RWPE2 (cell line): ENCODE results near the gene EFHC2.
"Not testable (repeated sequence)": the region's sequence is repeated elsewhere in the genome, so short reads cannot be mapped to it uniquely, and the experiment has no call there.

Experiments used
- ATAC-seq: fragments of 200-7000 bp; cut with Tn5 transposase; 3 replicates; pipeline ENCODE4 v1.9.1; 2021; ENCODE audit warnings: low read depth
- DNase-seq: peaks from one replicate; pipeline ENCODE4 v3.0.0-alpha.2; 2020; ENCODE audit warnings: low spot score
- H3K27ac ChIP-seq: fragments of 450-650 bp; 2 replicates; pipeline ENCODE4 v1.5.1; 2017; ENCODE audit warnings: mild to moderate bottlenecking; ENCODE audit not compliant: poor library complexity, severe bottlenecking
- H3K27me3 ChIP-seq: fragments of 250-450 bp; sonication (Bioruptor Pico); 2 replicates; pipeline ENCODE4 v1.5.1; 2021; ENCODE audit warnings: mild to moderate bottlenecking, moderate library complexity; ENCODE audit not compliant: insufficient read depth, poor library complexity, severe bottlenecking
- H3K36me3 ChIP-seq: fragments of 250-450 bp; sonication (Bioruptor Pico); 2 replicates; pipeline ENCODE4 v1.5.1; 2020; ENCODE audit warnings: low read depth, mild to moderate bottlenecking, moderate library complexity
- H3K4me1 ChIP-seq: fragments of 250-450 bp; sonication (Bioruptor Pico); 2 replicates; pipeline ENCODE4 v1.5.1; 2021; ENCODE audit warnings: mild to moderate bottlenecking, moderate library complexity; ENCODE audit not compliant: insufficient read depth, poor library complexity, severe bottlenecking
- H3K4me3 ChIP-seq: fragments of 250-450 bp; sonication (Bioruptor Pico); 2 replicates; pipeline ENCODE4 v1.5.1; 2021; ENCODE audit warnings: mild to moderate bottlenecking, moderate library complexity; ENCODE audit not compliant: severe bottlenecking
- H3K9me3 ChIP-seq: fragments of 250-450 bp; sonication (Bioruptor Pico); 2 replicates; pipeline ENCODE4 v1.5.1; 2021; ENCODE audit warnings: mild to moderate bottlenecking, moderate library complexity; ENCODE audit not compliant: severe bottlenecking
- CTCF ChIP-seq: fragments of 450-650 bp; IDR thresholded peaks from one replicate; pipeline ENCODE4 v1.5.1; 2017; ENCODE audit warnings: mild to moderate bottlenecking, moderate library complexity; ENCODE audit not compliant: poor library complexity, severe bottlenecking

The EFHC2 gene

GRCh38 chrX:44203791-44204190 lies 139.7 kb downstream of the EFHC2 start:
- no peak for DNase-seq
- no peak for TF ChIP-seq CTCF

DNA sequence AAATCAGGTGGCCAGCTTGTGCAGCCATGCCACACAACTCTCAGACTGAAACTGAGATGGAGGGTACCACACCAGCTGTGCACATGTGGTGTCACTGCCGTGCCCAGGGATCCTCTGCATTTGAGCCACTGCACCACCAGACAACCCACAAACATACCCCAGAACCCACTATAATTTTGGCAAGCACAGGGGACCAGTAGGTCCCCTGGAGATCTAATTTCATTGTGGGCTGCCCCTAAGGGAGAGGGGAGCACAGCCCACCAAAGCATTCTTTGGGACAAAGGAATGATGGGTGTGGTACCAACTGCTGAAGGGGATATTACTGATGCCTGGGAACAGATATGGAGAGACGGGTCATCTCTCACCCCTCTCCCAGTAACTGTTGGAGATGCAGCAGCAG lies 140.9 kb downstream of the EFHC2 start:
- Histone ChIP-seq H3K9me3 (no peaks in the 10 kb centered on the region), H3K27ac (no peak overlapping the region), H3K4me3 (no peak overlapping the region), H3K27me3 (no peaks in the 10 kb centered on the region), H3K36me3 (no peaks in the 10 kb centered on the region), H3K4me1 (no peaks in the 10 kb centered on the region)
- ATAC-seq: no peak
- TF ChIP-seq CTCF: no peak
- DNase-seq: no peak

More at GRCh38 chrX:44203791-44204190, 139.7 kb downstream of the EFHC2 start:
- Histone ChIP-seq H3K9me3 (no peaks in the 10 kb centered on the region), H3K36me3 (no peaks in the 10 kb centered on the region), H3K27me3 (no peaks in the 10 kb centered on the region), H3K4me3 (no peak overlapping the region), H3K27ac (no peak overlapping the region), H3K4me1 (no peaks in the 10 kb centered on the region)
- no peak for ATAC-seq

DNA sequence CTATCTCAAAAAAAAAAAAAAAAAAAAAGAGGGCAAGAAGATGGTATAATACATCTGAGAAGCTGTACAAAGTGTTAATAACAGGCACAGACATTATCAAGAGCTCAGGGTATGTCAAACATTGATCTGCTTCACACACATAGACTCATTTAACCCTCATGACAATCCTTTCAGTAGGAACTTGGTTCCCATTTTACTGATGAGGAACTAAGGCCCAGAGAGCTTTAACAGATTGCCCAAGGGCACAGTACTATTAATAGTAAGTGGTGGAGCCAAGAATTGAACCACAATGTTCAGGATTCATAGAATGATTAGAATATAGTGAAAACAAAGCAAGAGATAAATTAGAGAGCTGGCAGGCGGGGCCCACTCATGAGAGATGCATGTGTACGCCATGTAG lies 154.4 kb downstream of the EFHC2 start:
- Histone ChIP-seq H3K4me3 (no peak overlapping the region), H3K9me3 (no peaks in the 10 kb centered on the region), H3K36me3 (no peaks in the 10 kb centered on the region), H3K27ac (no peak overlapping the region), H3K27me3 (no peaks in the 10 kb centered on the region), H3K4me1 (no peaks in the 10 kb centered on the region)
- DNase-seq (no peak), ATAC-seq (no peak)
- no peak for TF ChIP-seq CTCF

DNA sequence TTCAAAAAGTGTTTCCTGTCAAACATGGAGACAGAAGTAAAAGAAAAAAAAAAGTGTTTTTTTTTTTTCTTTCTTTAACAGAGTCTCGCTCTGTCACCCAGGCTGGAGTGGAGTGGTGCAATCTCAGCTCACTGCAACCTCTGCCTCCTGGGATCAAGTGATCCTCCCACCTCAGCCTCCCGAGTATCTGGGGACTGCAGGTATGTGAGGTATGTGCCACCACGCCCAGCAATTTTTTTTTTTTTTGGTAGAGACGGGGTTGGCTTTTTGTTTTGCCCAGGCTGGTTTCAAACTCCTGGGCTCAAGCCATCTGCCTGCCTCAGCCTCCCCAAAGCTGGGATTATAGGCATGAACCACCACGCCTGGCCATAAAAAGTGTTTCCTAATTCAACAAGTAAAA lies 155.6 kb downstream of the EFHC2 start:
- H3K27me3 ChIP-seq, H3K27ac ChIP-seq, H3K4me1 ChIP-seq, H3K4me3 ChIP-seq, H3K9me3 ChIP-seq, DNase-seq, H3K36me3 ChIP-seq, ATAC-seq: not testable (repeated sequence)

DNA sequence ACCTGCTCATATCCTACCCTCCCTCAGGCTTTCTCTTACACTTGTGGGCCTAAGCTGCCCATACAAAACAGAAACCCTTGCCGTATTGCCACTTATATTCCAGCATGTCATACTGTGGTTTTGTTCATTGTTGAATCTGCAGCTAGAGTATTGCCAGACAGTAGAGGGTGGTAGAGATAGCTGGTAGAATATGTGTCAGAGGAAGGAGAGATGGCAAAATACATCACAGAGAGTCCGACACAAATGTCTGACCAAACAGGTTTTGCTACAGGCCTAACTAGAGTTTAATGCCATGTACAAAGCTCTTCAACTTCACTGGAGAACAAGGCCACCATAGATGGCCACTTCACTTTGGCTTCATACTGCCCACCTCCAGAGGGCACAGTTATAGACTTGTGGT lies 160.1 kb downstream of the EFHC2 start:
- no peak for ATAC-seq
- H3K36me3 ChIP-seq: no peaks in the 10 kb centered on the region
- no peak for DNase-seq

More for the DNA sequence above, 160.1 kb downstream of the EFHC2 start:
- H3K27ac ChIP-seq: no peak overlapping the region
- H3K27me3 ChIP-seq: no peaks in the 10 kb centered on the region
- no peaks in the 10 kb centered on the region for H3K4me1 ChIP-seq
- H3K4me3 ChIP-seq: no peak overlapping the region
- H3K9me3 ChIP-seq: no peaks in the 10 kb centered on the region
- TF ChIP-seq CTCF: no peak
